Keratinocyte (primary cell): Measurements from ENCODE around the gene OPRL1.

Experiments
- EZH2 ChIP-seq: IDR thresholded peaks from one replicate; pipeline ENCODE4 v1.6.1; 2012; ENCODE audit warnings: inconsistent platforms, mild to moderate bottlenecking, low read length, moderate library complexity
- TF ChIP-seq, protein P1 (sequence below), 3 experiments: IDR thresholded peaks in 1 of 3; conservative IDR thresholded peaks in 1 of 3; optimal IDR thresholded peaks in 1 of 3; 2 replicates in 2 of 3; 3 replicates in 1 of 3; pipeline versions ENCODE3 to v1.5.1; 2011; ENCODE audit warnings: low read length in 3 of 3, mild to moderate bottlenecking in 3 of 3, moderate library complexity in 2 of 3, control low read depth in 1 of 3, inconsistent platforms in 1 of 3; ENCODE audit not compliant: insufficient read depth in 2 of 3; ENCODE audit errors: extremely low read depth in 1 of 3

DNA sequence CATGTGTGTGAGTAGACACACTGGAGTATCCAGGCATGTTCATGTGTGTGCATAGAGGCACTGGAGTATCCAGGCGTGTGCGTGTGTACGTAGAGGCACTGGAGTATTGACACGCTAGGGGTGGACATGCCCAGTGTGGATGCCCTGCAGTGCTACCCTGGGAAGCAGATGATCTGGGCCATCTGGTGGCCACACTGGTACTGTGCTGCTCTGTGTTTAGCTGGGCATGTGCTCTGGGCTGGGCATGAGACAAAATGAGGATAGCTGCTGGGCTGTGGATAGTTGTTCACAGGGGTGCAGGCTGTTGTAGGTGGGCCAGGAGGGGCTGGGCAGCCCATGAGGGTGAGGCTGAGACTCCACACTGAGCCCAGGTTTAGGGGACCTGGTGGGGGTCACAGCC, 51.5 kb downstream of the OPRL1 start:
- TF ChIP-seq, protein P1, sequence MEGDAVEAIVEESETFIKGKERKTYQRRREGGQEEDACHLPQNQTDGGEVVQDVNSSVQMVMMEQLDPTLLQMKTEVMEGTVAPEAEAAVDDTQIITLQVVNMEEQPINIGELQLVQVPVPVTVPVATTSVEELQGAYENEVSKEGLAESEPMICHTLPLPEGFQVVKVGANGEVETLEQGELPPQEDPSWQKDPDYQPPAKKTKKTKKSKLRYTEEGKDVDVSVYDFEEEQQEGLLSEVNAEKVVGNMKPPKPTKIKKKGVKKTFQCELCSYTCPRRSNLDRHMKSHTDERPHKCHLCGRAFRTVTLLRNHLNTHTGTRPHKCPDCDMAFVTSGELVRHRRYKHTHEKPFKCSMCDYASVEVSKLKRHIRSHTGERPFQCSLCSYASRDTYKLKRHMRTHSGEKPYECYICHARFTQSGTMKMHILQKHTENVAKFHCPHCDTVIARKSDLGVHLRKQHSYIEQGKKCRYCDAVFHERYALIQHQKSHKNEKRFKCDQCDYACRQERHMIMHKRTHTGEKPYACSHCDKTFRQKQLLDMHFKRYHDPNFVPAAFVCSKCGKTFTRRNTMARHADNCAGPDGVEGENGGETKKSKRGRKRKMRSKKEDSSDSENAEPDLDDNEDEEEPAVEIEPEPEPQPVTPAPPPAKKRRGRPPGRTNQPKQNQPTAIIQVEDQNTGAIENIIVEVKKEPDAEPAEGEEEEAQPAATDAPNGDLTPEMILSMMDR (optimal IDR thresholded peaks at IDR 0.05 in 1 of 3, IDR thresholded peaks at IDR 0.05 in 1 of 3, conservative IDR thresholded peaks at IDR 0.05 in 1 of 3; ENCODE audit: extremely low read depth in 1 of 3, insufficient read depth in 2 of 3, low read length in 3 of 3) = peak; percentile 31 to 79 (median 67)
- TF ChIP-seq EZH2 = no peak
